Measurements from ENCODE around the gene TMEM38A.

The TMEM38A gene

DNA sequence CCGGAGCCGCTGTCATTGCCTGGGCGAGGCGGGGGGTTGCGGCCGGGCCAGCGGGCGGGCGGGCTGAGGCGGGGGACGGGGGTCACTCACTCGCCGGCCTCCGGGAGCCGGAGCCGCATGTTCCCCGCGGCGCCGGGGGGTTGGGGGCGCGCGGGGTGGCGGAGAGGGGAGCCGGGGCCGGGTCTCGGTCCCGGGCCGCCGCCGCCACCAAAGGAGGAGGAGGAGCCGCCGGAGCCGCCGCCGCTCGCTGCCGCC lies 33.1 kb upstream of the TMEM38A start:
- WGBS, 2 donors (ENCODE audit: extremely low coverage in 2 of 2, insufficient read length in 2 of 2, insufficient replicate concordance in 1 of 2): no CpG with 5 or more reads among the region's 38 CpGs
- no peak overlapping the region for H3K4ac ChIP-seq (ENCODE audit: low read length)
- no peak overlapping the region for H2AK5ac ChIP-seq (ENCODE audit: low read depth, low read length)
- H2BK120ac ChIP-seq (ENCODE audit: low read depth, low read length): no peak overlapping the region
- H4K8ac ChIP-seq (ENCODE audit: low read depth, low read length): no peak overlapping the region
- peaks cover 4% of the 10 kb centered on the region for H3K79me1 ChIP-seq (ENCODE audit: low read depth, low read length)
- peak overlapping the region; percentile 90 to 96 for H3K4me3 ChIP-seq (ENCODE audit: low read length in 2 of 2)
- H2AFZ ChIP-seq (ENCODE audit: low read length): peak overlapping the region; percentile 84
- no peak overlapping the region for H2BK12ac ChIP-seq (ENCODE audit: low read length)
- H3K4me1 ChIP-seq (ENCODE audit: control insufficient read depth in 2 of 2, insufficient read depth in 1 of 2, low read depth in 1 of 2, low read length in 2 of 2): peaks cover 0 to 12% of the 10 kb centered on the region in 2 donors
- H3K18ac ChIP-seq (ENCODE audit: low read length): peak overlapping the region; percentile 86
- no peak overlapping the region for H2BK15ac ChIP-seq (ENCODE audit: low read length)
- no peaks in the 10 kb centered on the region for H3K27me3 ChIP-seq (ENCODE audit: control insufficient read depth in 3 of 3, insufficient read depth in 3 of 3, low read depth in 1 of 3, low read length in 3 of 3)
- H2BK5ac ChIP-seq (ENCODE audit: low read length): peak overlapping the region; percentile 26
- no peak for DNase-seq (ENCODE audit: low spot score)
- H3K4me2 ChIP-seq (ENCODE audit: insufficient read depth, low read length, poor library complexity, severe bottlenecking): peak overlapping the region; percentile 84
- H3K9ac ChIP-seq (ENCODE audit: low read depth, low read length, poor library complexity): peak overlapping the region; percentile 97
- H3K14ac ChIP-seq (ENCODE audit: low read length): no peak overlapping the region
- H4K91ac ChIP-seq (ENCODE audit: low read depth, low read length, poor library complexity): no peak overlapping the region
- H3K9me3 ChIP-seq (replicated peaks in 1 of 2; ENCODE audit: control insufficient read depth in 2 of 2, insufficient read depth in 1 of 2, low read depth in 1 of 2, low read length in 2 of 2): no peaks in the 10 kb centered on the region
- no peak overlapping the region for H3K27ac ChIP-seq (replicated peaks; ENCODE audit: low read length)
- peaks cover 10 to 51% of the 10 kb centered on the region in 2 donors for H3K36me3 ChIP-seq (replicated peaks in 1 of 2; ENCODE audit: control insufficient read depth in 2 of 2, insufficient read depth in 2 of 2, low read length in 2 of 2)
- peak overlapping the region; percentile 83 for H3K23ac ChIP-seq (ENCODE audit: low read depth, low read length, poor library complexity)

- H2BK5ac ChIP-seq (ENCODE audit: low read length): peak within 1 kb of the TSS; percentile 26
- no CpG with 5 or more reads among the region's 98 CpGs for WGBS, 2 donors (ENCODE audit: extremely low coverage in 2 of 2, insufficient read length in 2 of 2, insufficient replicate concordance in 1 of 2)
- no peak within 1 kb of the TSS for H2BK120ac ChIP-seq (ENCODE audit: low read depth, low read length)
- H3K9me3 ChIP-seq (replicated peaks in 1 of 2; ENCODE audit: control insufficient read depth in 2 of 2, insufficient read depth in 1 of 2, low read depth in 1 of 2, low read length in 2 of 2): no peaks in the 10 kb centered on the region
- H4K91ac ChIP-seq (ENCODE audit: low read depth, low read length, poor library complexity): no peak within 1 kb of the TSS
- no peak within 1 kb of the TSS for H3K4ac ChIP-seq (ENCODE audit: low read length)
- H3K36me3 ChIP-seq (replicated peaks in 1 of 2; ENCODE audit: control insufficient read depth in 2 of 2, insufficient read depth in 2 of 2, low read length in 2 of 2): peaks cover 12 to 52% of the 10 kb centered on the region in 2 donors
- peak; percentile 95 for DNase-seq (ENCODE audit: low spot score)
- H3K4me1 ChIP-seq (ENCODE audit: control insufficient read depth in 2 of 2, insufficient read depth in 1 of 2, low read depth in 1 of 2, low read length in 2 of 2): peaks cover 0 to 12% of the 10 kb centered on the region in 2 donors
- H3K14ac ChIP-seq (ENCODE audit: low read length): peak within 1 kb of the TSS; percentile 67
- peak within 1 kb of the TSS; percentile 97 for H3K23ac ChIP-seq (ENCODE audit: low read depth, low read length, poor library complexity)
- H2AFZ ChIP-seq (ENCODE audit: low read length): peak within 1 kb of the TSS; percentile 96
- H4K8ac ChIP-seq (ENCODE audit: low read depth, low read length): no peak within 1 kb of the TSS
- peak within 1 kb of the TSS; percentile 94 to 96 for H3K4me3 ChIP-seq (ENCODE audit: low read length in 2 of 2)
- peak within 1 kb of the TSS; percentile 91 for H3K18ac ChIP-seq (ENCODE audit: low read length)
- H3K9ac ChIP-seq (ENCODE audit: low read depth, low read length, poor library complexity): peak within 1 kb of the TSS; percentile 97
- H2AK5ac ChIP-seq (ENCODE audit: low read depth, low read length): peak within 1 kb of the TSS; percentile 92
- no peak within 1 kb of the TSS for H2BK12ac ChIP-seq (ENCODE audit: low read length)
- no peaks in the 10 kb centered on the region for H3K27me3 ChIP-seq (ENCODE audit: control insufficient read depth in 3 of 3, insufficient read depth in 3 of 3, low read depth in 1 of 3, low read length in 3 of 3)
- H3K4me2 ChIP-seq (ENCODE audit: insufficient read depth, low read length, poor library complexity, severe bottlenecking): peak within 1 kb of the TSS; percentile 84
- H3K79me1 ChIP-seq (ENCODE audit: low read depth, low read length): peaks cover 4% of the 10 kb centered on the region
- H2BK15ac ChIP-seq (ENCODE audit: low read length): peak within 1 kb of the TSS; percentile 40
- peak within 1 kb of the TSS; percentile 33 for H3K27ac ChIP-seq (replicated peaks; ENCODE audit: low read length)
Measured at GRCh38 chr19:16628183-16628983, 32.6 kb upstream of the TMEM38A start, which contains the start of gene MED26. Gene MED26 (minus strand): TSS chr19:16628204. CDS start chr19:16627943, 261 bp downstream.

GRCh38 chr19:16628984-16629691 lies 31.8 kb upstream of the TMEM38A start:
- no peak overlapping the region for H2AK5ac ChIP-seq (ENCODE audit: low read depth, low read length)
- H3K4me3 ChIP-seq (ENCODE audit: low read length in 2 of 2): peak overlapping the region; percentile 94 to 96
- H3K79me1 ChIP-seq (ENCODE audit: low read depth, low read length): peaks cover 6% of the 10 kb centered on the region
- no peak overlapping the region for H3K14ac ChIP-seq (ENCODE audit: low read length)
- no peak overlapping the region for H2BK120ac ChIP-seq (ENCODE audit: low read depth, low read length)
- H4K8ac ChIP-seq (ENCODE audit: low read depth, low read length): no peak overlapping the region
- WGBS, 2 donors (ENCODE audit: extremely low coverage in 2 of 2, insufficient read length in 2 of 2, insufficient replicate concordance in 1 of 2): no CpG with 5 or more reads among the region's 23 CpGs
- H3K23ac ChIP-seq (ENCODE audit: low read depth, low read length, poor library complexity): no peak overlapping the region
- H3K4me1 ChIP-seq (ENCODE audit: control insufficient read depth in 2 of 2, insufficient read depth in 1 of 2, low read depth in 1 of 2, low read length in 2 of 2): peaks cover 0 to 12% of the 10 kb centered on the region in 2 donors
- no peak overlapping the region for H3K18ac ChIP-seq (ENCODE audit: low read length)
- H3K27ac ChIP-seq (replicated peaks; ENCODE audit: low read length): no peak overlapping the region
- peak overlapping the region; percentile 96 for H3K9ac ChIP-seq (ENCODE audit: low read depth, low read length, poor library complexity)
- H3K36me3 ChIP-seq (replicated peaks in 1 of 2; ENCODE audit: control insufficient read depth in 2 of 2, insufficient read depth in 2 of 2, low read length in 2 of 2): peaks cover 14 to 52% of the 10 kb centered on the region in 2 donors
- H3K9me3 ChIP-seq (replicated peaks in 1 of 2; ENCODE audit: control insufficient read depth in 2 of 2, insufficient read depth in 1 of 2, low read depth in 1 of 2, low read length in 2 of 2): no peaks in the 10 kb centered on the region
- DNase-seq (ENCODE audit: low spot score): no peak
- no peaks in the 10 kb centered on the region for H3K27me3 ChIP-seq (ENCODE audit: control insufficient read depth in 3 of 3, insufficient read depth in 3 of 3, low read depth in 1 of 3, low read length in 3 of 3)
- H3K4me2 ChIP-seq (ENCODE audit: insufficient read depth, low read length, poor library complexity, severe bottlenecking): peak overlapping the region; percentile 71
- no peak overlapping the region for H3K4ac ChIP-seq (ENCODE audit: low read length)
- peak overlapping the region; percentile 96 for H2AFZ ChIP-seq (ENCODE audit: low read length)
- no peak overlapping the region for H2BK12ac ChIP-seq (ENCODE audit: low read length)
- no peak overlapping the region for H2BK5ac ChIP-seq (ENCODE audit: low read length)
- H4K91ac ChIP-seq (ENCODE audit: low read depth, low read length, poor library complexity): no peak overlapping the region
- no peak overlapping the region for H2BK15ac ChIP-seq (ENCODE audit: low read length)

- no peak overlapping the region for H3K27ac ChIP-seq (replicated peaks; ENCODE audit: low read length)
- no peak overlapping the region for H4K91ac ChIP-seq (ENCODE audit: low read depth, low read length, poor library complexity)
- H3K4me1 ChIP-seq (ENCODE audit: control insufficient read depth in 2 of 2, insufficient read depth in 1 of 2, low read depth in 1 of 2, low read length in 2 of 2): peaks cover 0 to 10% of the 10 kb centered on the region in 2 donors
- no peak overlapping the region for H2AFZ ChIP-seq (ENCODE audit: low read length)
- H2BK12ac ChIP-seq (ENCODE audit: low read length): no peak overlapping the region
- WGBS, 2 donors (ENCODE audit: extremely low coverage in 2 of 2, insufficient read length in 2 of 2, insufficient replicate concordance in 1 of 2): no CpG with 5 or more reads among the region's 6 CpGs
- no peak overlapping the region for H3K23ac ChIP-seq (ENCODE audit: low read depth, low read length, poor library complexity)
- peaks cover 9% of the 10 kb centered on the region for H3K79me1 ChIP-seq (ENCODE audit: low read depth, low read length)
- no peak overlapping the region for H3K9ac ChIP-seq (ENCODE audit: low read depth, low read length, poor library complexity)
- H3K14ac ChIP-seq (ENCODE audit: low read length): no peak overlapping the region
- H3K36me3 ChIP-seq (replicated peaks in 1 of 2; ENCODE audit: control insufficient read depth in 2 of 2, insufficient read depth in 2 of 2, low read length in 2 of 2): peaks cover 19 to 53% of the 10 kb centered on the region in 2 donors
- no peak overlapping the region for H3K4ac ChIP-seq (ENCODE audit: low read length)
- H3K4me2 ChIP-seq (ENCODE audit: insufficient read depth, low read length, poor library complexity, severe bottlenecking): no peak overlapping the region
- no peak overlapping the region for H2BK15ac ChIP-seq (ENCODE audit: low read length)
- no peak overlapping the region for H4K8ac ChIP-seq (ENCODE audit: low read depth, low read length)
- no peak overlapping the region for H2AK5ac ChIP-seq (ENCODE audit: low read depth, low read length)
- H3K18ac ChIP-seq (ENCODE audit: low read length): no peak overlapping the region
- H2BK5ac ChIP-seq (ENCODE audit: low read length): no peak overlapping the region
- H3K4me3 ChIP-seq (ENCODE audit: low read length in 2 of 2): no peak overlapping the region
- DNase-seq (ENCODE audit: low spot score): no peak
- no peak overlapping the region for H2BK120ac ChIP-seq (ENCODE audit: low read depth, low read length)
- no peaks in the 10 kb centered on the region for H3K9me3 ChIP-seq (replicated peaks in 1 of 2; ENCODE audit: control insufficient read depth in 2 of 2, insufficient read depth in 1 of 2, low read depth in 1 of 2, low read length in 2 of 2)
- no peaks in the 10 kb centered on the region for H3K27me3 ChIP-seq (ENCODE audit: control insufficient read depth in 3 of 3, insufficient read depth in 3 of 3, low read depth in 1 of 3, low read length in 3 of 3)
Measured at GRCh38 chr19:16631465-16631864, 29.5 kb upstream of the TMEM38A start.

Data from neuronal stem cell (in vitro differentiated cells).